Nephron progenitor cell (in vitro differentiated cells): ENCODE measurements around the gene KTN1.

Experiments
- DNase-seq: peaks from one replicate; pipeline ENCODE4 v3.0.0; 2021
- H3K27ac Mint-ChIP-seq: 2 replicates; pipeline ENCODE4 v1.8.0; 2021; ENCODE audit warnings: mild to moderate bottlenecking, moderate library complexity, mixed read lengths
- H3K27me3 Mint-ChIP-seq: 2 replicates; pipeline ENCODE4 v1.8.0; 2021; ENCODE audit warnings: mild to moderate bottlenecking, low read depth, mixed read lengths; ENCODE audit not compliant: poor library complexity
- H3K36me3 Mint-ChIP-seq: 2 replicates; pipeline ENCODE4 v1.8.0; 2021; ENCODE audit warnings: low read depth, mixed read lengths
- H3K4me1 Mint-ChIP-seq: 2 replicates; pipeline ENCODE4 v1.8.0; 2021; ENCODE audit warnings: mixed read lengths
- H3K4me3 Mint-ChIP-seq: 2 replicates; pipeline ENCODE4 v1.8.0; 2021; ENCODE audit warnings: mild to moderate bottlenecking, moderate library complexity, mixed read lengths
- H3K9me3 Mint-ChIP-seq: 2 replicates; pipeline ENCODE4 v1.8.0; 2021; ENCODE audit warnings: mild to moderate bottlenecking, moderate library complexity, mixed read lengths
- CTCF ChIP-seq: fragments of 200-600 bp; sonication (generic); IDR thresholded peaks from 2 replicates; pipeline ENCODE4 v1.5.0; 2021; ENCODE audit warnings: antibody characterized with exemption

The KTN1 gene

GRCh38 chr14:55722054-55722453 is 142.0 kb downstream of the KTN1 start:
- H3K9me3 Mint-ChIP-seq: no peaks in the 10 kb centered on the region

GRCh38 chr14:55724736-55725135 is 144.7 kb downstream of the KTN1 start:
- Mint-ChIP-seq H3K9me3 (peaks cover 8% of the 10 kb centered on the region), H3K36me3 (no peaks in the 10 kb centered on the region), H3K27me3 (no peaks in the 10 kb centered on the region), H3K27ac (no peak overlapping the region), H3K4me3 (no peak overlapping the region), H3K4me1 (peaks cover 5% of the 10 kb centered on the region)
- no peak for TF ChIP-seq CTCF
- no peak for DNase-seq

More at GRCh38 chr14:55722054-55722453, 142.0 kb downstream of the KTN1 start:
- Mint-ChIP-seq H3K27ac (no peak overlapping the region), H3K4me1 (peaks cover 12% of the 10 kb centered on the region), H3K4me3 (no peak overlapping the region), H3K27me3 (no peaks in the 10 kb centered on the region), H3K36me3 (no peaks in the 10 kb centered on the region)
- no peak for TF ChIP-seq CTCF
- no peak for DNase-seq

- H3K27ac Mint-ChIP-seq: peak overlapping the region; percentile 70
- DNase-seq: no peak
- no peaks in the 10 kb centered on the region for H3K36me3 Mint-ChIP-seq
- no peaks in the 10 kb centered on the region for H3K27me3 Mint-ChIP-seq
- peaks cover 15% of the 10 kb centered on the region for H3K4me1 Mint-ChIP-seq
- H3K9me3 Mint-ChIP-seq: peaks cover 12% of the 10 kb centered on the region
- H3K4me3 Mint-ChIP-seq: no peak overlapping the region
- no peak for TF ChIP-seq CTCF
Observed at GRCh38 chr14:55730592-55731310, 150.7 kb downstream of the KTN1 start.

- peaks cover 3% of the 10 kb centered on the region for H3K36me3 Mint-ChIP-seq
- peaks cover 18% of the 10 kb centered on the region for H3K9me3 Mint-ChIP-seq
- no peak overlapping the region for H3K4me3 Mint-ChIP-seq
- peaks cover 15% of the 10 kb centered on the region for H3K4me1 Mint-ChIP-seq
- H3K27ac Mint-ChIP-seq: no peak overlapping the region
- no peak for TF ChIP-seq CTCF
- no peaks in the 10 kb centered on the region for H3K27me3 Mint-ChIP-seq
- DNase-seq: no peak
Observed at GRCh38 chr14:55731311-55731872, 151.4 kb downstream of the KTN1 start.

- H3K9me3 Mint-ChIP-seq: peaks cover 21% of the 10 kb centered on the region
- no peak overlapping the region for H3K27ac Mint-ChIP-seq
- TF ChIP-seq CTCF: peak; percentile 54
- peaks cover 4% of the 10 kb centered on the region for H3K36me3 Mint-ChIP-seq
- DNase-seq: peak; percentile 44
- H3K4me3 Mint-ChIP-seq: no peak overlapping the region
- peaks cover 15% of the 10 kb centered on the region for H3K4me1 Mint-ChIP-seq
- no peaks in the 10 kb centered on the region for H3K27me3 Mint-ChIP-seq
Observed at GRCh38 chr14:55731881-55732498, 152.0 kb downstream of the KTN1 start.
